Measurements from ENCODE around the gene GREM1. TPM values are rescaled to one million over a fixed set of nuclear protein-coding genes. Genes with fewer than 3 reads are reported as not detected.

The GREM1 gene
- 166 and 792 TPM in 2 replicates for total RNA-seq

GRCh38 chr15:32717426-32718226 is at the start of gene GREM1:
GREM1 (plus strand) TSS chr15:32718004; CDS start chr15:32730691, 12,687 bp downstream.

Other genes with a start within 250 kb of the GREM1 start
- gene GOLGA8N, start 124.5 kb upstream of the GREM1 start, total RNA-seq: 6.8 and 7.1 TPM in 2 replicates
- gene ARHGAP11A, start 102.5 kb upstream of the GREM1 start, total RNA-seq: 5.3 and 12.3 TPM in 2 replicates
- gene SCG5, start 76.3 kb upstream of the GREM1 start, total RNA-seq: 15.9 and 29.6 TPM in 2 replicates